ENCODE measurements around the gene ADH6.

ADH6 gene

GRCh38 chr4:99161373-99162099 is 57.5 kb downstream of the ADH6 start:
- TF ChIP-seq POLR2A (IDR thresholded peaks at IDR 0.05; ENCODE audit: low read depth, low read length) (no peak), PAX5 (IDR thresholded peaks at IDR 0.05; ENCODE audit: insufficient read depth, low read length, severe bottlenecking) (no peak), POU2F2 (IDR thresholded peaks at IDR 0.05; ENCODE audit: low read depth, low read length) (no peak), POLR2AphosphoS5 (IDR thresholded peaks at IDR 0.05; ENCODE audit: low read depth, low read length) (no peak), TAF1 (IDR thresholded peaks at IDR 0.05; ENCODE audit: low read depth, low read length) (no peak), SPI1 (IDR thresholded peaks at IDR 0.05; ENCODE audit: low read depth, low read length) (no peak)
- DNase-seq (ENCODE audit: insufficient read length, low spot score) (no peak), FAIRE-seq (no peak)

DNA sequence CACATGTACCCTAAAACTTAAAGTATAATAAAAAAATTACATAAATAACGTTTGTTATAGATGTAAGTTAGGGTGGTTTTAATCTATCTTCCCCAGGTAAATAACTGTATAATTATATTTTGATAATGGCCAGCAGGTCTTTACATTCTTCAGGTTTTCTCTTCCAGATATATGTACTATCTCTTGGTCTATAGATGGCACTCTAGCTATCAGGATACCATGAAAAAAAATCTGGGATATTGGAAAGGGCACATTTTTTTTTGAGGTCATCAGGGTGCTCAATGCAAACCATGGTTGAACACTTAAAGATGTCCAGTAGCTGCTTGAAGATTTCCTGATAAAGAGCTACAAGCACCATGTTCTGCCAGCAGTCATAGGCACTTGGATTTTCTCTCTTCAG is 59.3 kb downstream of the ADH6 start:
- FAIRE-seq = no peak
- no peak for DNase-seq (ENCODE audit: insufficient read length, low spot score)
- TF ChIP-seq POLR2AphosphoS5 (IDR thresholded peaks at IDR 0.05; ENCODE audit: low read depth, low read length) = no peak
- TF ChIP-seq POLR2A (IDR thresholded peaks at IDR 0.05; ENCODE audit: low read depth, low read length) = no peak

- FAIRE-seq = no peak
- TF ChIP-seq POU2F2 (IDR thresholded peaks at IDR 0.05; ENCODE audit: low read depth, low read length) (no peak), POLR2AphosphoS5 (IDR thresholded peaks at IDR 0.05; ENCODE audit: low read depth, low read length) (no peak), TAF1 (IDR thresholded peaks at IDR 0.05; ENCODE audit: low read depth, low read length) (no peak), SPI1 (IDR thresholded peaks at IDR 0.05; ENCODE audit: low read depth, low read length) (no peak), PAX5 (IDR thresholded peaks at IDR 0.05; ENCODE audit: insufficient read depth, low read length, severe bottlenecking) (no peak), POLR2A (IDR thresholded peaks at IDR 0.05; ENCODE audit: low read depth, low read length) (no peak)
- no peak for DNase-seq (ENCODE audit: insufficient read length, low spot score)
These were observed 61.5 kb downstream of the ADH6 start for GRCh38 chr4:99157478-99157935.

DNA sequence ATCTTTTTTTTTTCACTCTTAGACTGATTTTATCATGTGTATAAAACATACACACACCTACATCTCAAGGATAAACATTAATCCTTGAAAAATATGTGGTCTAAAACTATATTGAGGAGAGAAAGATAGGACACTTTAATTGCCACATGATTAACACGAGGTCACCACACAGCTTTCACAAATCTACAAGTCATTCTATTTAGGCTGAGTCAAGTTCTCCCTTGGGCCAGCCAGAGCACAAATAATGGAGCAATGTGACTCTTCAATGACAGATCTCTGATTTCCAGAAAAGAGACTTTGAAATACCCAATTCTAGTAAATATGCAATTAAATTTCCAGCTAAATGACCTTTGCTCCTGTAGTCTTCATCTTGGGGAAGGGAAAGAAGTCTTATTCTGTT is 62.1 kb downstream of the ADH6 start:
- DNase-seq (ENCODE audit: insufficient read length, low spot score) (no peak), FAIRE-seq (no peak)
- TF ChIP-seq TAF1 (IDR thresholded peaks at IDR 0.05; ENCODE audit: low read depth, low read length) (no peak), PAX5 (IDR thresholded peaks at IDR 0.05; ENCODE audit: insufficient read depth, low read length, severe bottlenecking) (no peak), POLR2A (IDR thresholded peaks at IDR 0.05; ENCODE audit: low read depth, low read length) (no peak), POLR2AphosphoS5 (IDR thresholded peaks at IDR 0.05; ENCODE audit: low read depth, low read length) (no peak), SPI1 (IDR thresholded peaks at IDR 0.05; ENCODE audit: low read depth, low read length) (no peak), POU2F2 (IDR thresholded peaks at IDR 0.05; ENCODE audit: low read depth, low read length) (no peak)

DNA sequence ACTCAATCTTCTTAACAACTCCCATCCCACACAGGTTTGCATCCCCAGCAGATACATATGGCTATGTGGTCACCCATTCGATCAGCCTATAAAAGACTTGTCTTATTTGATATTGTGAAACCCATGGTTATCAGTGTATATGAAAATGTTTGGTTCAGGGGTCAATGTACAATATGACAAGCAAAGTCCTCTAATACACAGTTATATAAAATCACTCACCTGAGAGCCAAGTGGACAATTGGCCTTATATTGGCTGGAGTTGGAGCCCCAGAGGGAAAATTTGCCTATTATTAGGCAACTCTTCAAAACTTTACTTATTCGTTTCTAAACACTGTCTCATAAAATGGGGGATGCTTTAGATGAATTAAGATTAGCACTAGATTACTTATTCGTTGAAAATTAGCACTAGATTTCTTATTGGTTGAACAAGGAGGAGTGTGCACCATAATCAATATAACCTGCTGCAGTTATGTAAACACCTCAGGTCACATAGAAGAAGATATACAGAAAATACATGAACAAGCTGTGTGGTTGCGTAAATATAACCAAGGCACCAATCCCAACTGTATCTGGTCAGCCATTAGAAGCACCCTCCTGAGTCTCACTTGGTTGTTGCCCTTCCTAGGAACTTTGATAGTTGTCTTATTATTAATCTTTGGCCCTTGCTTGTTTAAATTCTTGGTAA is 64.2 kb downstream of the ADH6 start:
- no peak for FAIRE-seq
- DNase-seq (ENCODE audit: insufficient read length, low spot score) = no peak
- TF ChIP-seq PAX5 (IDR thresholded peaks at IDR 0.05; ENCODE audit: insufficient read depth, low read length, severe bottlenecking) = no peak
- TF ChIP-seq TAF1 (IDR thresholded peaks at IDR 0.05; ENCODE audit: low read depth, low read length) = no peak
- TF ChIP-seq POU2F2 (IDR thresholded peaks at IDR 0.05; ENCODE audit: low read depth, low read length) = no peak
- TF ChIP-seq POLR2AphosphoS5 (IDR thresholded peaks at IDR 0.05; ENCODE audit: low read depth, low read length) = no peak
- no peak for TF ChIP-seq SPI1 (IDR thresholded peaks at IDR 0.05; ENCODE audit: low read depth, low read length)
- TF ChIP-seq POLR2A (IDR thresholded peaks at IDR 0.05; ENCODE audit: low read depth, low read length) = no peak

All from GM12891 (cell line).